ENCODE measurements around the gene BRF1.

The BRF1 gene

GRCh38 chr14:105251920-105252319 is 48.9 kb downstream of the BRF1 start:
- DNase-seq (ENCODE audit: low spot score) = no peak
- no peak for TF ChIP-seq CTCF (IDR thresholded peaks at IDR 0.05; ENCODE audit: extremely low read depth, missing control alignments)

GRCh38 chr14:105250986-105251385 is 49.8 kb downstream of the BRF1 start:
- DNase-seq (ENCODE audit: low spot score) = no peak

GRCh38 chr14:105250008-105250366 is 50.8 kb downstream of the BRF1 start:
- no peak for TF ChIP-seq CTCF (IDR thresholded peaks at IDR 0.05; ENCODE audit: extremely low read depth, missing control alignments)
- DNase-seq (ENCODE audit: low spot score) = no peak

More at GRCh38 chr14:105250986-105251385, 49.8 kb downstream of the BRF1 start:
- TF ChIP-seq CTCF (IDR thresholded peaks at IDR 0.05; ENCODE audit: extremely low read depth, missing control alignments) = no peak

- no peak for TF ChIP-seq CTCF (IDR thresholded peaks at IDR 0.05; ENCODE audit: extremely low read depth, missing control alignments)
- no peak for DNase-seq (ENCODE audit: low spot score)
Observed at GRCh38 chr14:105249182-105250007, 51.4 kb downstream of the BRF1 start.

GRCh38 chr14:105248368-105249181 is 52.2 kb downstream of the BRF1 start, which contains the start of gene BTBD6:
TSS of gene BTBD6 (plus strand) at chr14:105248533. CDS start at chr14:105248712, 179 bp downstream.
- DNase-seq (ENCODE audit: low spot score) = peak; percentile 99
- no peak for TF ChIP-seq CTCF (IDR thresholded peaks at IDR 0.05; ENCODE audit: extremely low read depth, missing control alignments)

GRCh38 chr14:105247715-105248367 is 53.0 kb downstream of the BRF1 start:
- DNase-seq (ENCODE audit: low spot score) = no peak
- TF ChIP-seq CTCF (IDR thresholded peaks at IDR 0.05; ENCODE audit: extremely low read depth, missing control alignments) = no peak
